Stimulated activated CD8-positive, alpha-beta memory T cell treated with anti-CD3 and anti-CD28 coated beads, Interleukin-4, amount 100 ng/mL, for 48 hours (primary cell): ENCODE results near the gene TMEM156.

Experiments
- DNase-seq: peaks from one replicate; pipeline ENCODE4 v3.0.0-alpha.2; 2020

The TMEM156 gene

GRCh38 chr4:39032218-39033085 lies at the start of gene TMEM156:
Gene TMEM156 (minus strand): TSS chr4:39032409. CDS start chr4:39032313, 96 bp downstream.
- DNase-seq, result peak; percentile 46

- DNase-seq, result no peak
Observed at GRCh38 chr4:39078829-39079228, 46.6 kb upstream of the TMEM156 start.

GRCh38 chr4:39068907-39069306 lies 36.7 kb upstream of the TMEM156 start:
- no peak for DNase-seq

- DNase-seq, result no peak
Observed at GRCh38 chr4:39067451-39067850, 35.2 kb upstream of the TMEM156 start.

- no peak for DNase-seq
Observed at GRCh38 chr4:39067031-39067430, 34.8 kb upstream of the TMEM156 start.

GRCh38 chr4:39066371-39066770 lies 34.2 kb upstream of the TMEM156 start:
- DNase-seq, result no peak

GRCh38 chr4:39063430-39063829 lies 31.2 kb upstream of the TMEM156 start:
- no peak for DNase-seq

- no peak for DNase-seq
Observed at GRCh38 chr4:39062770-39063097, 30.5 kb upstream of the TMEM156 start.

- DNase-seq, result no peak
Observed at GRCh38 chr4:39062094-39062769, 30.0 kb upstream of the TMEM156 start, which contains the start of gene KLHL5. Gene KLHL5 (plus strand): TSS chr4:39062232. CDS start chr4:39062653, 421 bp downstream.

- DNase-seq, result no peak
Observed at GRCh38 chr4:39061457-39061856, 29.2 kb upstream of the TMEM156 start.

GRCh38 chr4:39056023-39056422 lies 23.8 kb upstream of the TMEM156 start:
- DNase-seq, result no peak

- no peak for DNase-seq
Observed at GRCh38 chr4:39054497-39054896, 22.3 kb upstream of the TMEM156 start.

GRCh38 chr4:39053983-39054382 lies 21.8 kb upstream of the TMEM156 start:
- no peak for DNase-seq

GRCh38 chr4:39051492-39051891 lies 19.3 kb upstream of the TMEM156 start:
- no peak for DNase-seq

- no peak for DNase-seq
Observed at GRCh38 chr4:39050590-39050989, 18.4 kb upstream of the TMEM156 start.

GRCh38 chr4:39048311-39048710 lies 16.1 kb upstream of the TMEM156 start:
- no peak for DNase-seq

GRCh38 chr4:39047681-39048080 lies 15.5 kb upstream of the TMEM156 start:
- DNase-seq, result no peak

GRCh38 chr4:39046249-39046648 lies 14.0 kb upstream of the TMEM156 start:
- DNase-seq, result no peak

GRCh38 chr4:39045827-39046221 lies 13.6 kb upstream of the TMEM156 start:
- DNase-seq, result no peak

- DNase-seq, result peak; percentile 40
Observed at GRCh38 chr4:39044956-39045826, 13.0 kb upstream of the TMEM156 start.

GRCh38 chr4:39044364-39044955 lies 12.3 kb upstream of the TMEM156 start:
- peak; percentile 98 for DNase-seq

GRCh38 chr4:39043861-39044363 lies 11.7 kb upstream of the TMEM156 start:
- no peak for DNase-seq
